GM12878 (cell line): ENCODE data around the gene PARP16. TPM values are rescaled to one million over a fixed set of nuclear protein-coding genes. Genes with fewer than 3 reads are reported as not detected.

Experiments used
- polyA plus RNA-seq, 11 experiments: library from polyadenylated mRNA; depleted of rRNA in 4 of 11; unstranded in 6 of 11; stranded (reverse) in 5 of 11; fragments of >200 nt; fragmentation: Nextera tagmentation in 4 of 11; fragmentation: Illumina TruSeq in 1 of 11; extraction: Ambion mirVana in 4 of 11; extraction: Trizol in 1 of 11; gene quantifications; 1 replicate in 1 of 11; 2 replicates in 10 of 11; pipeline versions ENCODE4 v1.2.1 to v1.2.3, GENCODE V29; 2011 to 2016; ENCODE audit warnings: inconsistent platforms in 2 of 11, missing spikeins in 2 of 11, low read depth in 1 of 11
- small RNA-seq: library from RNA; depleted of rRNA; stranded (forward); fragments of <200 nt; gene quantifications from one replicate; pipeline ENCODE3, GENCODE V24; 2014
- total RNA-seq, 4 experiments: library from RNA; depleted of rRNA in 3 of 4; stranded (reverse); fragments of >200 nt in 3 of 4; fragmentation: Illumina TruSeq in 1 of 4; extraction: Trizol in 1 of 4; gene quantifications; 2 replicates each; pipeline versions ENCODE4 v1.2.1 to v1.2.3, GENCODE V29; 2013 to 2021
- TF ChIP-seq, protein P1 (sequence below): IDR thresholded peaks from 2 replicates; pipeline ENCODE4 v1.6.1; 2012; ENCODE audit warnings: low read depth, low read length, improper control_type of control experiment

PARP16 gene
- total and polyA plus RNA-seq, 10 of the 15 experiments (the other 5 are each of a cell fraction or from before 2014, with no cell fraction given), result 4.9 to 15.7 (median 9.9) TPM

DNA sequence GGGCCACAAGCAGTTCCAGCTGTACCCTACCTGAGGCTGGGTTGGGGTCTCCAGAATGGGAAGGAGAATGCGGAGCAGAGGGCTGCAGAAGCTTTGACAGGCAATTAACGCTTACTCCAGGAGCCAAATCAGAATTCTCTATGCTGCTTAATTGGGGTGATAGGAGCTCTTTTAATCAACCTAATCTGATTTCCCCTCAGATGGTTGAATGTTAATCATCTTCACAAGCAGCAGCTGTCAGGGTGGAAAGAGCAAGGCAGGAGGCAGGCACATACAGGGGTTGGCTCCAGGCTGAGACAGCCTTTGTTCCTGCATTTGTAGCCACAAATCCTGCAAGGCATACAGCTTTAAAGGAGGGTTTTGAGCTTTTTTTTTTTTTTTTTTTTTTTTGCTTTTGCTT lies 78.0 kb downstream of the PARP16 start (continued):
- TF ChIP-seq, protein P1, sequence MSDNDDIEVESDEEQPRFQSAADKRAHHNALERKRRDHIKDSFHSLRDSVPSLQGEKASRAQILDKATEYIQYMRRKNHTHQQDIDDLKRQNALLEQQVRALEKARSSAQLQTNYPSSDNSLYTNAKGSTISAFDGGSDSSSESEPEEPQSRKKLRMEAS, result no peak
- TF ChIP-seq, all 136 proteins: peak for 0

Small RNA genes within 50 kb of the gene (small RNA-seq; reads per million reads assigned to genes)
- gene AC068213.1 (not detected), gene RNU5A-1 (226,355 reads per million, percentile 100 among the genes with 10 or more reads in this experiment), gene RNU5B-1 (11,630 reads per million, percentile 100 among the genes with 10 or more reads in this experiment), gene RNU6-686P (not detected), gene SNORA24B (0.16 reads per million)

Other genes with a start within 250 kb of the PARP16 start
Only the 7 nearest of the 13 such genes appear.
- 14.9 and 15.8 TPM in 2 replicates for gene PDCD7, start 153.1 kb downstream of the PARP16 start, total RNA-seq (2014; rRNA removed)
- gene PDCD7, start 153.1 kb downstream of the PARP16 start, total RNA-seq (2014; rRNA removed; fragmentation: Illumina TruSeq; extraction: Trizol), result 12.4 and 12.6 TPM in 2 replicates
- gene PDCD7, start 153.1 kb downstream of the PARP16 start, total RNA-seq (2021), result 20.1 and 22.9 TPM in 2 replicates
- 22.8 and 24.3 TPM in 2 replicates for gene PDCD7, start 153.1 kb downstream of the PARP16 start, polyA plus RNA-seq (2011; rRNA removed)
- 24.2 and 26.0 TPM in 2 replicates for gene PDCD7, start 153.1 kb downstream of the PARP16 start, polyA plus RNA-seq (2014; fragmentation: Illumina TruSeq; extraction: Trizol)
- gene PDCD7, start 153.1 kb downstream of the PARP16 start, polyA plus RNA-seq (2014; fragmentation: Nextera tagmentation; extraction: Ambion mirVana), result 10 to 100 TPM; 10.1 to 11.2 TPM
- gene PDCD7, start 153.1 kb downstream of the PARP16 start, polyA plus RNA-seq (2014; rRNA removed), result 14.1 and 15.1 TPM in 2 replicates
- gene PDCD7, start 153.1 kb downstream of the PARP16 start, polyA plus RNA-seq (2016; fragmentation: Nextera tagmentation; extraction: Ambion mirVana), result 1 to 10 TPM; 4.2 to 8.6 TPM
- 18.4 and 23.4 TPM in 2 replicates for gene CLPX, start 101.5 kb downstream of the PARP16 start, total RNA-seq (2014; rRNA removed)
- 41.9 and 44.4 TPM in 2 replicates for gene CLPX, start 101.5 kb downstream of the PARP16 start, total RNA-seq (2014; rRNA removed; fragmentation: Illumina TruSeq; extraction: Trizol)
- 46.7 and 49.5 TPM in 2 replicates for gene CLPX, start 101.5 kb downstream of the PARP16 start, total RNA-seq (2021)
- 57.4 and 97.6 TPM in 2 replicates for gene CLPX, start 101.5 kb downstream of the PARP16 start, polyA plus RNA-seq (2011; rRNA removed)
- 42.1 and 48.7 TPM in 2 replicates for gene CLPX, start 101.5 kb downstream of the PARP16 start, polyA plus RNA-seq (2014; fragmentation: Illumina TruSeq; extraction: Trizol)
- 10 to 100 TPM; 10.1 to 12.5 TPM for gene CLPX, start 101.5 kb downstream of the PARP16 start, polyA plus RNA-seq (2014; fragmentation: Nextera tagmentation; extraction: Ambion mirVana)
- 33.4 and 37.8 TPM in 2 replicates for gene CLPX, start 101.5 kb downstream of the PARP16 start, polyA plus RNA-seq (2014; rRNA removed)
- 10 to 100 TPM; 20.0 to 24.8 TPM for gene CLPX, start 101.5 kb downstream of the PARP16 start, polyA plus RNA-seq (2016; fragmentation: Nextera tagmentation; extraction: Ambion mirVana)
- gene CILP, start 75.4 kb downstream of the PARP16 start, total RNA-seq (2014; rRNA removed), result 0.06 TPM in 1 of 2 replicates, not detected in the other
- not detected in 2 replicates for gene CILP, start 75.4 kb downstream of the PARP16 start, total RNA-seq (2014; rRNA removed; fragmentation: Illumina TruSeq; extraction: Trizol)
- gene CILP, start 75.4 kb downstream of the PARP16 start, total RNA-seq (2021), result 0.05 TPM in 1 of 2 replicates, not detected in the other
- gene CILP, start 75.4 kb downstream of the PARP16 start, polyA plus RNA-seq (2011; rRNA removed), result 0.04 TPM in 2 replicates
- 0.03 TPM in 1 of 2 replicates, not detected in the other for gene CILP, start 75.4 kb downstream of the PARP16 start, polyA plus RNA-seq (2014; fragmentation: Illumina TruSeq; extraction: Trizol)
- not detected for gene CILP, start 75.4 kb downstream of the PARP16 start, polyA plus RNA-seq (2014; fragmentation: Nextera tagmentation; extraction: Ambion mirVana)
- gene CILP, start 75.4 kb downstream of the PARP16 start, polyA plus RNA-seq (2014; rRNA removed), result 0.03 and 0.04 TPM in 2 replicates
- under 1 TPM in 1 of 2 experiments, not detected in 1; 0.04 TPM for gene CILP, start 75.4 kb downstream of the PARP16 start, polyA plus RNA-seq (2016; fragmentation: Nextera tagmentation; extraction: Ambion mirVana)
- not detected in 2 replicates for gene RNU5A-1, start 9.2 kb upstream of the PARP16 start, total RNA-seq (2014; rRNA removed)
- gene RNU5A-1, start 9.2 kb upstream of the PARP16 start, total RNA-seq (2014; rRNA removed; fragmentation: Illumina TruSeq; extraction: Trizol), result not detected in 2 replicates
- not detected in 2 replicates for gene RNU5A-1, start 9.2 kb upstream of the PARP16 start, total RNA-seq (2021)
- not detected in 2 replicates for gene RNU5A-1, start 9.2 kb upstream of the PARP16 start, polyA plus RNA-seq (2011; rRNA removed)
- gene RNU5A-1, start 9.2 kb upstream of the PARP16 start, polyA plus RNA-seq (2014; fragmentation: Illumina TruSeq; extraction: Trizol), result not detected in 2 replicates
- not detected for gene RNU5A-1, start 9.2 kb upstream of the PARP16 start, polyA plus RNA-seq (2014; fragmentation: Nextera tagmentation; extraction: Ambion mirVana)
- gene RNU5A-1, start 9.2 kb upstream of the PARP16 start, polyA plus RNA-seq (2014; rRNA removed), result not detected in 2 replicates
- not detected for gene RNU5A-1, start 9.2 kb upstream of the PARP16 start, polyA plus RNA-seq (2016; fragmentation: Nextera tagmentation; extraction: Ambion mirVana)
- gene RNU5B-1, start 17.8 kb upstream of the PARP16 start, total RNA-seq (2014; rRNA removed), result not detected in 2 replicates
- not detected in 2 replicates for gene RNU5B-1, start 17.8 kb upstream of the PARP16 start, total RNA-seq (2014; rRNA removed; fragmentation: Illumina TruSeq; extraction: Trizol)
- gene RNU5B-1, start 17.8 kb upstream of the PARP16 start, total RNA-seq (2021), result 14.3 and 19.1 TPM in 2 replicates
- gene RNU5B-1, start 17.8 kb upstream of the PARP16 start, polyA plus RNA-seq (2011; rRNA removed), result not detected in 2 replicates
- gene RNU5B-1, start 17.8 kb upstream of the PARP16 start, polyA plus RNA-seq (2014; fragmentation: Illumina TruSeq; extraction: Trizol), result not detected in 2 replicates
- not detected for gene RNU5B-1, start 17.8 kb upstream of the PARP16 start, polyA plus RNA-seq (2014; fragmentation: Nextera tagmentation; extraction: Ambion mirVana)
- gene RNU5B-1, start 17.8 kb upstream of the PARP16 start, polyA plus RNA-seq (2014; rRNA removed), result not detected in 2 replicates
- gene RNU5B-1, start 17.8 kb upstream of the PARP16 start, polyA plus RNA-seq (2016; fragmentation: Nextera tagmentation; extraction: Ambion mirVana), result not detected
- not detected in 2 replicates for gene IGDCC3, start 91.1 kb upstream of the PARP16 start, total RNA-seq (2014; rRNA removed)
- not detected in 2 replicates for gene IGDCC3, start 91.1 kb upstream of the PARP16 start, total RNA-seq (2014; rRNA removed; fragmentation: Illumina TruSeq; extraction: Trizol)
- gene IGDCC3, start 91.1 kb upstream of the PARP16 start, total RNA-seq (2021), result 0.10 and 0.13 TPM in 2 replicates
- not detected in 2 replicates for gene IGDCC3, start 91.1 kb upstream of the PARP16 start, polyA plus RNA-seq (2011; rRNA removed)
- gene IGDCC3, start 91.1 kb upstream of the PARP16 start, polyA plus RNA-seq (2014; fragmentation: Illumina TruSeq; extraction: Trizol), result not detected in 2 replicates
- not detected for gene IGDCC3, start 91.1 kb upstream of the PARP16 start, polyA plus RNA-seq (2014; fragmentation: Nextera tagmentation; extraction: Ambion mirVana)
- gene IGDCC3, start 91.1 kb upstream of the PARP16 start, polyA plus RNA-seq (2014; rRNA removed), result not detected in 2 replicates
- under 1 TPM; 0.15 to 0.20 TPM for gene IGDCC3, start 91.1 kb upstream of the PARP16 start, polyA plus RNA-seq (2016; fragmentation: Nextera tagmentation; extraction: Ambion mirVana)
- 0.05 and 0.06 TPM in 2 replicates for gene IGDCC4, start 136.1 kb upstream of the PARP16 start, total RNA-seq (2014; rRNA removed)
- 0.04 and 0.09 TPM in 2 replicates for gene IGDCC4, start 136.1 kb upstream of the PARP16 start, total RNA-seq (2014; rRNA removed; fragmentation: Illumina TruSeq; extraction: Trizol)
- gene IGDCC4, start 136.1 kb upstream of the PARP16 start, total RNA-seq (2021), result 0.21 and 0.74 TPM in 2 replicates
- 0.18 and 0.27 TPM in 2 replicates for gene IGDCC4, start 136.1 kb upstream of the PARP16 start, polyA plus RNA-seq (2011; rRNA removed)
- gene IGDCC4, start 136.1 kb upstream of the PARP16 start, polyA plus RNA-seq (2014; fragmentation: Illumina TruSeq; extraction: Trizol), result 0.18 and 0.29 TPM in 2 replicates
- gene IGDCC4, start 136.1 kb upstream of the PARP16 start, polyA plus RNA-seq (2014; fragmentation: Nextera tagmentation; extraction: Ambion mirVana), result under 1 TPM; 0.08 to 0.16 TPM
- gene IGDCC4, start 136.1 kb upstream of the PARP16 start, polyA plus RNA-seq (2014; rRNA removed), result 0.24 and 0.41 TPM in 2 replicates
- under 1 TPM; 0.06 to 0.17 TPM for gene IGDCC4, start 136.1 kb upstream of the PARP16 start, polyA plus RNA-seq (2016; fragmentation: Nextera tagmentation; extraction: Ambion mirVana)